ENCODE measurements around the gene DNAH11.

DNA sequence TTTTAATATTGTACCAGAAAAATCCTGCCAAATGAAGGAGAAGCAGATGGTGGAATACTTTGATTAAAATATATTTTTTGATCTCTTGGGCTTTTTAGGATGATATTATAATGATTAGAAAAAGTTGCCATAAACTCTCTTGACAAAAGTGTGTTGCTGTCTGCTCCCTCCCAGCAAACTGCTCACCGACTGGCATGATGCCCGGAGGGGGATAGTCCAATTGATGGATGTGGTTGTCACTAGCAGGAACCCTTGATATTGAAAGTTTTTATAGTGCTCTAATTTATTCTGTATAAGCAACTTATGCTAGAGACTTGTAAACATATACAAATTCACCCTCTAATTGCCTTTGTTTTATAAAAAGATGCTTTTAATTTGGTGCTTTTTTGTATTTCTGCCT, 114.0 kb downstream of the DNAH11 start:
- TF ChIP-seq GATA3 (IDR thresholded peaks at IDR 0.05; ENCODE audit: low read depth, low read length) (no peak), GATA2 (IDR thresholded peaks at IDR 0.05; ENCODE audit: low read depth, low read length) (no peak)

Measured in SH-SY5Y (cell line).